Fibroblast of gingiva (primary cell): ENCODE measurements around the gene CENPV.
"Not testable (repeated sequence)": the region's sequence is repeated elsewhere in the genome, so short reads cannot be mapped to it uniquely, and the experiment has no call there.

Experiments used
- DNase-seq: peaks from one replicate; pipeline ENCODE4 v3.0.0-alpha.2; 2011; ENCODE audit warnings: low read depth

Gene CENPV

GRCh38 chr17:16353317-16354174 lies at the start of gene CENPV:
Gene CENPV, minus strand, starts transcription at chr17:16353469. Its CDS starts 33 bp downstream, at chr17:16353436.
- DNase-seq = peak; percentile 18

GRCh38 chr17:16398270-16399267 lies 45.3 kb upstream of the CENPV start:
- no peak for DNase-seq

- not testable (repeated sequence) for DNase-seq
Observed at GRCh38 chr17:16396693-16397092, 43.4 kb upstream of the CENPV start.

GRCh38 chr17:16395887-16396286 lies 42.6 kb upstream of the CENPV start:
- DNase-seq = not testable (repeated sequence)

- not testable (repeated sequence) for DNase-seq
Observed at GRCh38 chr17:16392491-16392890, 39.2 kb upstream of the CENPV start.

GRCh38 chr17:16391451-16391850 lies 38.2 kb upstream of the CENPV start:
- DNase-seq = no peak

GRCh38 chr17:16386126-16386507 lies 32.8 kb upstream of the CENPV start:
- not testable (repeated sequence) for DNase-seq

- DNase-seq = no peak
Observed at GRCh38 chr17:16384557-16384956, 31.3 kb upstream of the CENPV start.

- DNase-seq = no peak
Observed at GRCh38 chr17:16383772-16384287, 30.6 kb upstream of the CENPV start.

GRCh38 chr17:16383216-16383615 lies 29.9 kb upstream of the CENPV start:
- no peak for DNase-seq

GRCh38 chr17:16381496-16381820 lies 28.2 kb upstream of the CENPV start:
- DNase-seq = peak; percentile 24

GRCh38 chr17:16380640-16381495 lies 27.6 kb upstream of the CENPV start, which contains the start of gene UBB:
Gene UBB, plus strand, starts transcription at chr17:16381091. Its CDS starts 817 bp downstream, at chr17:16381908.
- peak; percentile 100 for DNase-seq

- DNase-seq = no peak
Observed at GRCh38 chr17:16379654-16380053, 26.4 kb upstream of the CENPV start.

- DNase-seq = no peak
Observed at GRCh38 chr17:16378636-16379282, 25.5 kb upstream of the CENPV start.

GRCh38 chr17:16377941-16378341 lies 24.7 kb upstream of the CENPV start:
- DNase-seq = peak; percentile 93

- DNase-seq = peak; percentile 77
Observed at GRCh38 chr17:16374146-16374938, 21.1 kb upstream of the CENPV start.

GRCh38 chr17:16371742-16372141 lies 18.5 kb upstream of the CENPV start:
- DNase-seq = peak; percentile 79

GRCh38 chr17:16364625-16365024 lies 11.4 kb upstream of the CENPV start:
- no peak for DNase-seq

GRCh38 chr17:16363749-16364536 lies 10.7 kb upstream of the CENPV start:
- DNase-seq = peak; percentile 61
